Measurements from ENCODE around the gene MYOG. TPM values are rescaled to one million over a fixed set of nuclear protein-coding genes. Genes with fewer than 3 reads are reported as not detected.

MYOG gene
- total RNA-seq, 1 donor from 2014 or later, result not detected

DNA sequence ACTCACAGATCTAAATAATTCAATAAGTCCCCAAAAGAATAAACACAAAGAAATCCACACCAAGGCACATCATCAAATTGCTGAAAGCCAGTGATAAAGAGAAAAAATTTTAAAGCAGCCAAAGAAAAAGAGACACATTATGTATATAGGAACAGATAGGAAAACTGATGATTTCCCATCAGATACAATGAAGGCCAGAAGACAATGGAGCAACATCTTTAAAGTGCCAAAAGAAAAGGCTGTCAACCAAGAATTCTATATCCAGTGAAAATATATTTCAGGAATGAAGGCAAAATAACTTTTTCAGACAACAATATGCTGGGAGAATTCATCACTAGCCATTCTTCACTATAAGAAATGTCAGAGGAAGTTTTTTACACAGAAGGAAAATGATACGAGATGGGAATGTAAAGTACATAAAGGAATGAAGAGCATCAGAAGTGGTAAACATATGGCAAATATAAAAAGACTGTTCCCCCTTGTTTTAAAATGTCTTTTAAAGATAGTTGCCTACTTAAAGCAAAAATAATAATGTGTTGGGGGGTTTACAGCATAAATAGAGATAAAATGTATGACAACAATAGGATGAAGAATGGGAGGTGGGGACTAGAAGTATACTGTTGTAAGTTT lies 9.4 kb upstream of the MYOG start:
- no peak for DNase-seq (ENCODE audit: extremely low spot score in 2 of 2)
- TF ChIP-seq, protein P1, sequence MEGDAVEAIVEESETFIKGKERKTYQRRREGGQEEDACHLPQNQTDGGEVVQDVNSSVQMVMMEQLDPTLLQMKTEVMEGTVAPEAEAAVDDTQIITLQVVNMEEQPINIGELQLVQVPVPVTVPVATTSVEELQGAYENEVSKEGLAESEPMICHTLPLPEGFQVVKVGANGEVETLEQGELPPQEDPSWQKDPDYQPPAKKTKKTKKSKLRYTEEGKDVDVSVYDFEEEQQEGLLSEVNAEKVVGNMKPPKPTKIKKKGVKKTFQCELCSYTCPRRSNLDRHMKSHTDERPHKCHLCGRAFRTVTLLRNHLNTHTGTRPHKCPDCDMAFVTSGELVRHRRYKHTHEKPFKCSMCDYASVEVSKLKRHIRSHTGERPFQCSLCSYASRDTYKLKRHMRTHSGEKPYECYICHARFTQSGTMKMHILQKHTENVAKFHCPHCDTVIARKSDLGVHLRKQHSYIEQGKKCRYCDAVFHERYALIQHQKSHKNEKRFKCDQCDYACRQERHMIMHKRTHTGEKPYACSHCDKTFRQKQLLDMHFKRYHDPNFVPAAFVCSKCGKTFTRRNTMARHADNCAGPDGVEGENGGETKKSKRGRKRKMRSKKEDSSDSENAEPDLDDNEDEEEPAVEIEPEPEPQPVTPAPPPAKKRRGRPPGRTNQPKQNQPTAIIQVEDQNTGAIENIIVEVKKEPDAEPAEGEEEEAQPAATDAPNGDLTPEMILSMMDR (IDR thresholded peaks at IDR 0.05), result no peak
- TF ChIP-seq POLR2A (IDR thresholded peaks at IDR 0.05) (no peak), POLR2AphosphoS5 (IDR thresholded peaks at IDR 0.05; ENCODE audit: insufficient read depth in 1 of 2, low read depth in 1 of 2) (no peak)
- H3K9me3 ChIP-seq, result no peaks in the 10 kb centered on the region

GRCh38 chr1:203093754-203094410 lies 8.1 kb upstream of the MYOG start:
- no peak overlapping the region for H3K27ac ChIP-seq
- H3K4me1 ChIP-seq, result no peaks in the 10 kb centered on the region
- no peak overlapping the region for H3K4me3 ChIP-seq
- intact Hi-C loops (cut with DNase I), result no loop called here
- no peak for DNase-seq (ENCODE audit: extremely low spot score in 2 of 2)
- no peaks in the 10 kb centered on the region for H3K27me3 ChIP-seq
- no peaks in the 10 kb centered on the region for H3K9me3 ChIP-seq
- no peaks in the 10 kb centered on the region for H3K36me3 ChIP-seq
- TF ChIP-seq POLR2A (IDR thresholded peaks at IDR 0.05), result no peak
- TF ChIP-seq, protein P1 (IDR thresholded peaks at IDR 0.05), result no peak
- no peak for TF ChIP-seq POLR2AphosphoS5 (IDR thresholded peaks at IDR 0.05; ENCODE audit: insufficient read depth in 1 of 2, low read depth in 1 of 2)

More for the DNA sequence above, 9.4 kb upstream of the MYOG start:
- Histone ChIP-seq H3K27me3 (no peaks in the 10 kb centered on the region), H3K36me3 (no peaks in the 10 kb centered on the region), H3K4me3 (no peak overlapping the region), H3K27ac (no peak overlapping the region), H3K4me1 (no peaks in the 10 kb centered on the region)
- intact Hi-C loops (cut with DNase I), result no loop called here

DNA sequence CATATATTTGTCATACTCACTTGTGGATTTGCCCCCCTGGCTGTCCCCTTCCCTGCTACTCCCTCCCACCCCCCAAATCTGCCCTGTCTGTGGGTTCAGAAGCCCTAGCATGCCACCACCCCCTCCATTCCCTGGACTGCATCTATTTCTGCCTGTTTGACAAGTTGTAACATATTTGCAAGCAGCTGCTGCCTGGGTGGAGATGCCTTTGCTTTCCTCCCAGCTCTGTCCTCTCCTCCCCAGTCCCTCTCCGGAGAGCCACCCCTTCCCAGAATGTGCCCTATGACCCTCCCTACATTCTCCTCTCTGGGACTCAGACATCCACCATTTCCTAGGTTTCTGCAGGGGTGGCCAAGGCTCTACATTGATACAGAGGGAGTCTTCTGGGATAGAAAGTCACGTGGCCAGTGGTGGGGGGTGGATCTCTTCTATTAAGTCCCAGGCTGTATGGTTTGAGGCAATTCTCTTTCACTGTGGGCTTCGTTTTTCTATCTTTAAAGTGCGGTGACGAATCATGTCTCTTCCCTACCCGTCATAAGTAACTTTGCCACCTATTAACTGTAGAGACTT lies 6.0 kb upstream of the MYOG start:
- TF ChIP-seq POLR2AphosphoS5 (IDR thresholded peaks at IDR 0.05; ENCODE audit: insufficient read depth in 1 of 2, low read depth in 1 of 2), result no peak
- H3K27me3 ChIP-seq, result no peaks in the 10 kb centered on the region
- no peaks in the 10 kb centered on the region for H3K4me1 ChIP-seq
- no peaks in the 10 kb centered on the region for H3K9me3 ChIP-seq
- intact Hi-C loops (cut with DNase I), result no loop called here
- DNase-seq (ENCODE audit: extremely low spot score in 2 of 2), result peak in 1 of 2 donors; percentile 64
- no peaks in the 10 kb centered on the region for H3K36me3 ChIP-seq
- H3K27ac ChIP-seq, result no peak overlapping the region
- H3K4me3 ChIP-seq, result no peak overlapping the region

- DNase-seq (ENCODE audit: extremely low spot score in 2 of 2), result peak in 1 of 2 donors; percentile 64
- intact Hi-C loops (cut with DNase I), result no loop called here
- no peaks in the 10 kb centered on the region for H3K36me3 ChIP-seq
- H3K4me3 ChIP-seq, result no peak overlapping the region
- no peaks in the 10 kb centered on the region for H3K27me3 ChIP-seq
- H3K27ac ChIP-seq, result no peak overlapping the region
- TF ChIP-seq POLR2A (IDR thresholded peaks at IDR 0.05) (no peak), POLR2AphosphoS5 (IDR thresholded peaks at IDR 0.05; ENCODE audit: insufficient read depth in 1 of 2, low read depth in 1 of 2) (no peak)
- TF ChIP-seq, protein P1 (IDR thresholded peaks at IDR 0.05), result no peak
- H3K9me3 ChIP-seq, result no peaks in the 10 kb centered on the region
- no peaks in the 10 kb centered on the region for H3K4me1 ChIP-seq
Measured at GRCh38 chr1:203091199-203091477, 5.3 kb upstream of the MYOG start.

DNA sequence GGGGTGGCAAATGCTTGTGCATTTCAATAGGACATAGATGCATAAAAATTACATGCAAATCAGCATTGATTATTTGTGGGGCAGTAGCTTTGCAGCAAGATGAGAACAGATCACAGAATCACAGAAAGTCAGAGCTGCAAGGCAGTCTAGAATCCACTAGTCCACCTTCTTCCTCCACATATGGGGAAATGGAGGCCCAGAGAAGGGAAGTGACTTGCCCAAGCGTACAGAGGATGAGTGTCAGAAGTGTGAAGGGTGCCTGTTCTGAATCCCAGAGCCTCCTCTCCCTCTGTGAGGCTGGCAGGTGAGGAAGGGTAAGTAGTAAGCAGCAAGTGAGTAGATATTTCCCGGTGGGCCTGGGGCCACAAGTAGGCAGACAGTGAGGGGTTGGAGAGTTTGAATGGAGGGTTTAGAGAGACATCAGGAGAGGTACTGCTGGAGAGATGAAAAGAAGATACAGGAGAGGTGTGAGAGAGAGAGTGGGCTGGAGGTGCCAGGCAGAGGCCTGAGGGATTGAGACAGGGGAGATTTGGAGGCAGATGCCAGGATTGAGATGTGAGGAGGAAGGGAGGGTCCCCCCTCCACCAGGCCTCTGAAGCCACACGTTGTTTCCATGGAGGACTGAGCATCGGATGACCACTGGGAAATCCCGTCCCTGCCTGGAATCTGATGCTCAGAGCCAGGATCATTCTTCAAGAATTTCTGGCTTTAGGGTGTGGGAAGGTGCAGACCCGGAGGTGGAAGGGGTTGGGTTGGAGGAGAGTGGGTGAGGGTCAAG lies 4.8 kb upstream of the MYOG start:
- TF ChIP-seq, protein P1 (IDR thresholded peaks at IDR 0.05), result no peak
- TF ChIP-seq POLR2AphosphoS5 (IDR thresholded peaks at IDR 0.05; ENCODE audit: insufficient read depth in 1 of 2, low read depth in 1 of 2), result no peak
- TF ChIP-seq POLR2A (IDR thresholded peaks at IDR 0.05), result no peak
- Histone ChIP-seq H3K27ac (no peak overlapping the region), H3K9me3 (no peaks in the 10 kb centered on the region), H3K4me3 (no peak overlapping the region), H3K27me3 (no peaks in the 10 kb centered on the region), H3K36me3 (no peaks in the 10 kb centered on the region), H3K4me1 (no peaks in the 10 kb centered on the region)
- peak in 1 of 2 donors; percentile 58 for DNase-seq (ENCODE audit: extremely low spot score in 2 of 2)
- intact Hi-C loops (cut with DNase I), result no loop called here
